Neural progenitor cell (in vitro differentiated cells): ENCODE results near the gene TMEM184A. TPM values are rescaled to one million over a fixed set of nuclear protein-coding genes. Genes with fewer than 3 reads are reported as not detected.

ENCODE experiments used
- DNase-seq: peaks from one replicate; pipeline ENCODE4 v3.0.0-alpha.2; 2016; ENCODE audit warnings: low spot score
- H2AFZ ChIP-seq: fragments of 200-600 bp; sonication (generic); replicated peaks from 2 replicates; pipeline ENCODE4 v1.6.1; 2016; ENCODE audit warnings: antibody characterized with exemption
- H3F3A ChIP-seq: fragments of 200-600 bp; sonication (generic); 2 replicates; pipeline ENCODE4 v1.6.1; 2016; ENCODE audit warnings: antibody characterized with exemption, low read depth
- H3K27ac ChIP-seq: fragments of 200-600 bp; sonication (generic); 2 replicates; pipeline ENCODE4 v1.5.1; 2016; ENCODE audit warnings: mild to moderate bottlenecking
- H3K27me3 ChIP-seq: fragments of 200-600 bp; sonication (generic); 2 replicates; pipeline ENCODE4 v1.6.1; 2016; ENCODE audit warnings: mild to moderate bottlenecking, moderate library complexity
- H3K36me3 ChIP-seq: fragments of 200-600 bp; sonication (generic); 2 replicates; pipeline ENCODE4 v1.5.1; 2016
- H3K4me1 ChIP-seq: fragments of 200-600 bp; sonication (generic); 2 replicates; pipeline ENCODE4 v1.6.1; 2016; ENCODE audit warnings: mixed run types
- H3K4me2 ChIP-seq: fragments of 200-600 bp; sonication (generic); 2 replicates; pipeline ENCODE4 v1.6.1; 2016
- H3K4me3 ChIP-seq: fragments of 200-600 bp; sonication (generic); 2 replicates; pipeline ENCODE4 v1.5.1; 2016
- H3K79me2 ChIP-seq: fragments of 200-600 bp; sonication (generic); 2 replicates; pipeline ENCODE4 v1.6.1; 2016; ENCODE audit warnings: low read depth
- H3K9ac ChIP-seq: fragments of 200-600 bp; sonication (generic); 2 replicates; pipeline ENCODE4 v1.6.1; 2016
- H3K9me3 ChIP-seq: fragments of 200-600 bp; sonication (generic); 2 replicates; pipeline ENCODE4 v1.5.1; 2016; ENCODE audit warnings: low read depth
- H4K20me1 ChIP-seq: fragments of 200-600 bp; sonication (generic); 2 replicates; pipeline ENCODE4 v1.6.1; 2016; ENCODE audit warnings: low read depth
- H3K27ac Mint-ChIP-seq: 3 replicates; pipeline ENCODE4 v1.8.0; 2021; ENCODE audit warnings: mixed read lengths
- H3K27me3 Mint-ChIP-seq: 2 replicates; pipeline ENCODE4 v1.8.0; 2022; ENCODE audit warnings: low read depth, mild to moderate bottlenecking, inconsistent platforms, moderate library complexity, mixed read lengths; ENCODE audit not compliant: insufficient read depth
- H3K36me3 Mint-ChIP-seq: 3 replicates; pipeline ENCODE4 v1.8.0; 2021; ENCODE audit warnings: mixed read lengths
- H3K4me1 Mint-ChIP-seq: 3 replicates; pipeline ENCODE4 v1.8.0; 2021; ENCODE audit warnings: mixed read lengths
- H3K4me3 Mint-ChIP-seq: 3 replicates; pipeline ENCODE4 v1.8.0; 2021; ENCODE audit warnings: mild to moderate bottlenecking, moderate library complexity, mixed read lengths
- H3K9me3 Mint-ChIP-seq: 3 replicates; pipeline ENCODE4 v1.8.0; 2020; ENCODE audit warnings: mixed read lengths
- CTCF ChIP-seq: fragments of 200-600 bp; sonication (generic); IDR thresholded peaks from 2 replicates; pipeline ENCODE4 v1.5.1; 2017; ENCODE audit warnings: antibody characterized with exemption, mild to moderate bottlenecking
- EZH2 ChIP-seq: fragments of 200-600 bp; sonication (generic); IDR thresholded peaks from 2 replicates; pipeline ENCODE4 v1.6.1; 2017; ENCODE audit warnings: antibody characterized with exemption, mild to moderate bottlenecking, moderate library complexity
- EZH2phosphoT487 ChIP-seq: fragments of 200-600 bp; sonication (generic); IDR thresholded peaks from 2 replicates; pipeline ENCODE4 v1.6.1; 2017; ENCODE audit warnings: antibody characterized with exemption
- total RNA-seq: library from RNA; depleted of rRNA; stranded (reverse); fragments of >200 nt; gene quantifications from 2 replicates; pipeline ENCODE4 v1.2.3, GENCODE V29; 2015; ENCODE audit warnings: low replicate concordance

Gene TMEM184A
- total RNA-seq, 1 donor from 2014 or later = 0.17 TPM

- H3K79me2 ChIP-seq = peaks cover 33% of the 10 kb centered on the region
- Mint-ChIP-seq H3K4me1 (peaks cover 20% of the 10 kb centered on the region), H3K27me3 (peaks cover 2% of the 10 kb centered on the region), H3K9me3 (no peaks in the 10 kb centered on the region), H3K4me3 (peak overlapping the region; percentile 92), H3K36me3 (peaks cover 10% of the 10 kb centered on the region), H3K27ac (no peak overlapping the region)
- TF ChIP-seq CTCF = no peak
- no peak for TF ChIP-seq EZH2
- TF ChIP-seq EZH2phosphoT487 = no peak
- H3K4me3 ChIP-seq = no peak overlapping the region
- no peak overlapping the region for H3K4me2 ChIP-seq
- no peaks in the 10 kb centered on the region for H3K36me3 ChIP-seq
- H3K4me1 ChIP-seq = peaks cover 6% of the 10 kb centered on the region
- H3K27ac ChIP-seq = no peak overlapping the region
- H3K27me3 ChIP-seq = no peaks in the 10 kb centered on the region
- no peak overlapping the region for H2AFZ ChIP-seq
- peaks cover 12% of the 10 kb centered on the region for H3F3A ChIP-seq
- H3K9me3 ChIP-seq = no peaks in the 10 kb centered on the region
- no peak for DNase-seq
- peaks cover 23% of the 10 kb centered on the region for H4K20me1 ChIP-seq
- H3K9ac ChIP-seq = no peak overlapping the region
Observed at GRCh38 chr7:1501487-1502270, 54.3 kb downstream of the TMEM184A start.

GRCh38 chr7:1500064-1500807, 55.8 kb downstream of the TMEM184A start:
- no peaks in the 10 kb centered on the region for H3K36me3 ChIP-seq

GRCh38 chr7:1499367-1500029, 56.5 kb downstream of the TMEM184A start:
- H3K9ac ChIP-seq = no peak overlapping the region
- TF ChIP-seq CTCF = no peak
- TF ChIP-seq EZH2phosphoT487 = no peak

More at GRCh38 chr7:1500064-1500807, 55.8 kb downstream of the TMEM184A start:
- no peak for DNase-seq
- Histone ChIP-seq H3K9me3 (no peaks in the 10 kb centered on the region), H2AFZ (no peak overlapping the region), H3K27me3 (no peaks in the 10 kb centered on the region), H3K4me3 (no peak overlapping the region), H3F3A (peaks cover 3% of the 10 kb centered on the region), H3K79me2 (peaks cover 33% of the 10 kb centered on the region), H4K20me1 (peaks cover 23% of the 10 kb centered on the region), H3K27ac (no peak overlapping the region), H3K4me1 (peaks cover 6% of the 10 kb centered on the region), H3K4me2 (no peak overlapping the region), H3K9ac (no peak overlapping the region)
- Mint-ChIP-seq H3K4me1 (peaks cover 16% of the 10 kb centered on the region), H3K9me3 (no peaks in the 10 kb centered on the region), H3K27me3 (no peaks in the 10 kb centered on the region), H3K27ac (no peak overlapping the region), H3K36me3 (peaks cover 10% of the 10 kb centered on the region), H3K4me3 (no peak overlapping the region)
- TF ChIP-seq EZH2phosphoT487 (no peak), EZH2 (no peak), CTCF (no peak)

More at GRCh38 chr7:1499367-1500029, 56.5 kb downstream of the TMEM184A start:
- Mint-ChIP-seq H3K36me3 (peaks cover 10% of the 10 kb centered on the region), H3K27me3 (no peaks in the 10 kb centered on the region), H3K9me3 (no peaks in the 10 kb centered on the region), H3K4me3 (no peak overlapping the region), H3K27ac (no peak overlapping the region), H3K4me1 (peaks cover 16% of the 10 kb centered on the region)
- Histone ChIP-seq H3K36me3 (no peaks in the 10 kb centered on the region), H3K79me2 (peaks cover 33% of the 10 kb centered on the region), H3K9me3 (no peaks in the 10 kb centered on the region), H3K27ac (no peak overlapping the region), H2AFZ (no peak overlapping the region), H3K27me3 (no peaks in the 10 kb centered on the region), H4K20me1 (peaks cover 23% of the 10 kb centered on the region), H3K4me3 (no peak overlapping the region), H3K4me2 (no peak overlapping the region), H3F3A (no peaks in the 10 kb centered on the region), H3K4me1 (peaks cover 6% of the 10 kb centered on the region)
- no peak for DNase-seq
